ENCODE results near the gene DLG2. TPM values are rescaled to one million over a fixed set of nuclear protein-coding genes. Genes with fewer than 3 reads are reported as not detected.

The DLG2 gene
- total and polyA plus RNA-seq, 2 of the 8 experiments (the other 6 are each of a cell fraction or from before 2014, with no cell fraction given): 1.7 to 14.3 TPM

DNA sequence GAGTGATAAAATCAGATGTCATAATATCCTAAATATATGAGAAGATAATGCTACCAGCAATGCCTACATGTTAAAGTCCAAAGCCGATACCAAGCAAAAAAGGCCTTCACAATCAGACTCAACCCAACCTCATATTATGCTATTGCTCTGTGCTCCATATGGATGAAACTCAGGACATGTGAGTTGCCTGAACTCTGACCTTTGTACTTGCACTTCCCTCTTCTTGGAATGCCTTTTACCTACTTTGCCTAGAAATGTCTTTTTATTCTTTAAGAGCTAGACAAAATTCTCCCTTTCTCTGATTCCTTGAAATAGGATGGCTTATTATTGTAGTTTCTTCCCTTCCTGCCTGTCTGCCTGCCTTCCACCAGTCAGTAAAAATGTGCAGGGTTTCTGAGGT, 1386.3 kb downstream of the DLG2 start (continued):
- TF ChIP-seq NANOG (IDR thresholded peaks at IDR 0.05; ENCODE audit: insufficient read depth, low read depth, low read length, poor library complexity, severe bottlenecking) (no peak), ASH2L (IDR thresholded peaks at IDR 0.05; ENCODE audit: low read length) (no peak), HDAC2 (IDR thresholded peaks at IDR 0.05; ENCODE audit: borderline replicate concordance in 1 of 2, low read depth in 2 of 2, low read length in 2 of 2) (no peak), YY1 (IDR thresholded peaks at IDR 0.05; ENCODE audit: low read depth, low read length) (no peak)
- TF ChIP-seq, protein P1, sequence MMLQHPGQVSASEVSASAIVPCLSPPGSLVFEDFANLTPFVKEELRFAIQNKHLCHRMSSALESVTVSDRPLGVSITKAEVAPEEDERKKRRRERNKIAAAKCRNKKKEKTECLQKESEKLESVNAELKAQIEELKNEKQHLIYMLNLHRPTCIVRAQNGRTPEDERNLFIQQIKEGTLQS (IDR thresholded peaks at IDR 0.05; ENCODE audit: insufficient read depth, low read depth, low read length): no peak
